ENCODE results near the gene DOCK1.

The DOCK1 gene

GRCh38 chr10:127088908-127089307 is 183.7 kb downstream of the DOCK1 start:
- DNase-seq (ENCODE audit: low read depth), result no peak

- DNase-seq (ENCODE audit: low read depth), result no peak
Observed at GRCh38 chr10:127089446-127089845, 184.2 kb downstream of the DOCK1 start.

DNA sequence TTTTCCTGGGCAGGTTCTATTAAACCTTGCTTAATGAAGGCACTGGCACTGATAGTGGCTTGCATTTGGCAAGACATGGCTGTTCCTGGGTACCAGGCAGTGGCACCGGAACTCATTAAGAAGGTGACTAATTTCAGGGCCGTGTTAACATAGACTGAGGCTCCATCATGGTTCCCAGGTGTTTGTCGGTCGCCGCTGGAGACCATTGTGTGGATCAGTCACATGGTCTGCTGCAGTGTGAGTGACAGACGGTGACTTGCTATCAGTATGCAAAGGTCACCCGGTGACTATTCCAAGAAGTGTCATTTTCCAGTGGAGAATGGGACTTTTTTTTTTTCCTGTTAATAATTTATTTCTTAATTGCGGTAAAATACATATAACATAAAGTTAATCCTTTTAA is 184.9 kb downstream of the DOCK1 start:
- DNase-seq (ENCODE audit: low read depth), result no peak

DNA sequence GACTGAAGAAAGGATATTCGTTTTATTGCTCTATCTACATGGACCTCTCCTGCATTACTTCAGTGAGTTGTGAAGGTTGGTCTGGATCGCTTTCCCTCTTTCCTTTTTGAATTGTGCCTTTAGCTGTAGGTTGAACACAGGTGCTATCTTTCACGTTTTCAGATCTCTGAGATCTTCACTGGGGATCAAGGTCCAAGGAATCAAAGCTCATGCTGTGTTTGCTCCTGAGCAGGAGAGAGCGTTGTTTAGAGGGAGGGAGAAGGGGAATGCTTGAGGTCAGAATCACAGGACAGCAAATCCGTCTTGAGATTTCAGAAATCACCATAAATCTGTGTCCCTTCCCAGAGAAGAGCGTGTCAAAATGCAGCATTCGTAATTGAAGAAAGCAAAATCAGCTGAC is 186.1 kb downstream of the DOCK1 start:
- DNase-seq (ENCODE audit: low read depth), result no peak

DNA sequence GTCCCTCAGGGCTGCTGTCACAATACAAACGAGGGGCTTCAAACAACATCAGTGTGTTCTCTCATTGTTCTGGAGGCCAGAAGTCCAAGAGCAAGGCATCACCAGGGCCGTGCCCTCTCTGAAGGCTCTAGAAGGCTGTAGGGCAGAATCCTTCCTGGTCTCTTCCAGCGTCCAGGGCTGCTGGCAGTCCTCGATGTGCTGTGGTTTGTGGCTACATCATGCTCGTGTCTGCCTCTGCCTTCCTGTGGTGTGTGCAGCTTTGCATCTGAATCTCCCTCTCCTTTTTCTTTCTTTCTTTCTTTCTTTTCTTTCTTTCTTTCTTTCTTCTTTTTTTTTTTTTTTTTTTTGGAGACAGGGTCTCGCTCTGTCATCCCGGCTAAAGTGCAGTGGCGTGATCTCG is 187.7 kb downstream of the DOCK1 start:
- no peak for DNase-seq (ENCODE audit: low read depth)

- DNase-seq (ENCODE audit: low read depth), result no peak
Observed at GRCh38 chr10:127094984-127095383, 189.8 kb downstream of the DOCK1 start.

DNA sequence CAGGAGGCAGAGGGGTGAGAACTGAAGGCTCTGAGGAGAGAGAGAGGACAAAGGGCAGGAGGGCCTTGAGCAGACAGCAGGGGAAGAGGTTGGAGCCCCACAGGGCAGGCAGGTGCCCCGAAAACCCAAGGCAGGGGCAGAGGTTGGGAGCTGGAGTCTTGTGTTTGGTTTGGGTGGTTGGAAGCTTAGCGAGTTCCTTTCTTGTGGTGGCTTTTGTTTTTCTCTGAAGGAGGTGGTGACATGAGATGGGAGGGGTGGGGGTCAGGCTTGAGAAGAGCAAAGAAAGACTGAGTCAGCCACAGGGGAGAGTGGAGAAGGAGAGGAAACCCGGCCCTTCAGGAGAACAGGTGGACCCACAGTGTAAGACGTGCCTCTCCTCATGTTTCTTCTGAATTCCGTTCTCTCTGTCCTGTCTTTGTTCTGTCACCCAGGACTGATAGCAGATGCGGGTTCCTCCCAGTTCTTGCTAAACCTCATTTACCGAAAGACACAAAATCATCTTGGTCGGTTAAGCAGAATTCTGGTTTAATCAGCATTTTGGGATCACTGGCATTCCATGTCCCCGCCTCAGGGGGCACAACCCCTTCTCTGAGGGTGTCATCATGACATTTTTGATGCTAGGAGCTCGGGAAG is 195.9 kb downstream of the DOCK1 start:
- DNase-seq (ENCODE audit: low read depth), result no peak

- no peak for DNase-seq (ENCODE audit: low read depth)
Observed at GRCh38 chr10:127102176-127102575, 196.9 kb downstream of the DOCK1 start.

DNA sequence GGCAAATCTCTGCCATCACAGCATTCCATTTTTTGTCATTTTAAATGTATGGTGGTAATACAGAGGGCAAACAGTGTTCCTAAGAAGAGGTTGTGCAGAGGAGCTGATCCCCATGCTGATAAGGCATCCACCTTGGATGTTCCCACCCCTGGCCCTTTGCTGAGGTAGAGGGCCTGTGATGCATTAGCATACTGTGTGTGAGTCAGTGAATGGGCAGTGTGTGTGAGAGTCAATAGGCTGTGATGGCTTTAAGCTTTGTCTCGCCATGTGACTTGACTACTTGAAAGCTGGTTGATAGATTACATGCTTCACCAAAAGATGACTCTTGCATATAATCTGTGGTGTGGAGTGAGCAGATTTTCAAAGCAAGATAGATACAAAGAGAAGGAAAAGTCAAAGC is 209.9 kb downstream of the DOCK1 start:
- no peak for DNase-seq (ENCODE audit: low read depth)

GRCh38 chr10:127117125-127117524 is 211.9 kb downstream of the DOCK1 start:
- DNase-seq (ENCODE audit: low read depth), result peak; percentile 13

GRCh38 chr10:127118034-127118433 is 212.8 kb downstream of the DOCK1 start:
- DNase-seq (ENCODE audit: low read depth), result no peak

GRCh38 chr10:127119936-127120335 is 214.7 kb downstream of the DOCK1 start:
- DNase-seq (ENCODE audit: low read depth), result no peak

- DNase-seq (ENCODE audit: low read depth), result no peak
Observed at GRCh38 chr10:127122831-127123230, 217.6 kb downstream of the DOCK1 start.

DNA sequence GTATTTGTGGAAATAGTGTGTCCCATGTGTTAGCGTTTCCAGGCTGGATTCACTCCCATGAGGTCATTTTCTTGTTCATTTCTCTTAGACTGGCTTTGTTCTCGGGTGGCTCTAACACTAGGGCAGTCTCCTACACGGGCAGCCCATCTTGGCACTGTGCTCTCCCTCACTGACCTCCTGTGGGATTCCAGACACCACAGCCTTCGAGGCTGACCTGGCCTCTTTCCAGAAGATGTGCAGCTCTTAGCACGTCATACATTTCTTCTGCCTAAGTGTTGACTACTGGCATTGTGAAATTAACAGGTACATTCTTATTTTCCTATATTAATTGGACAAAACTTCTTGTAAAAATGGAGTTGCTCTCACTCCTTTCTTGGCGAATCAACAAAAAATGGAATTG is 218.4 kb downstream of the DOCK1 start:
- no peak for DNase-seq (ENCODE audit: low read depth)

GRCh38 chr10:127125331-127125730 is 220.1 kb downstream of the DOCK1 start:
- DNase-seq (ENCODE audit: low read depth), result no peak

DNA sequence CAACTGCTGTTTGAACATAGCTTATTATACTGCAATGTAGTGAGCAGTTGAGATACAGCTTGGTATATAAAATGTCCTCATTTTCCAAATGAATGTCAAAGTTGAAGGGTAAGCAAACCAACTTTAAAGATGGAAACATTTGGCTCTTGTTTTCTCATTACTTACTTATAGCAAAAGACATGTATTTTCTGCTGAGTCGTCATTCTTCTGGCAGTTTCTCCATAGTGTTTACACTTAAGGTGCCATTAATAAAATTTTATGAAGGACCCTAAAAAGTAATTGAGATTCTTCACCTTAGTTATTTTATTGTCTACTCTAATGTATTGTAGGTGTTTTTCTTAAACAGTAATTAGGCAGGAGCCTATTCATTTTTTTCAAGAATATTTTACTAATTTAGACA is 222.6 kb downstream of the DOCK1 start:
- DNase-seq (ENCODE audit: low read depth), result no peak

DNA sequence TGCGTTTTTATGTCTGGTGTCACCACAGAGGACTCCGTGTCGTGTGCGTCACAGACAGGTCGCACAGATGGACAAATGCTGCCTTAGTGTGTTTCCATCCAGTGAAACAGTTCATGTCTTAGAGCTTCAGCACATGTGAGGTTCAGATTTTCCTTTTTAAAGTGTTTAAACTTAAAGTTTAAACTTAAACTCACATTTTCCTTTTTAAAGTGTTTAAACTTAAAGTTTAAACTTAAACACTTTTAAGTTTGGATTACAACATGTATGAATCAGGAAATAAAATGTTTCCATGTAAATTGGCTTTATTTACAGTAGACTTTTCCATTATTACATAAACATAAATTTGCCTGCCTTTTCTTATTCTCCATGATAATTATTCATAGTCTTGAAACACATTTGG is 223.9 kb downstream of the DOCK1 start:
- DNase-seq (ENCODE audit: low read depth), result no peak

GRCh38 chr10:127132451-127132850 is 227.2 kb downstream of the DOCK1 start:
- DNase-seq (ENCODE audit: low read depth), result no peak

DNA sequence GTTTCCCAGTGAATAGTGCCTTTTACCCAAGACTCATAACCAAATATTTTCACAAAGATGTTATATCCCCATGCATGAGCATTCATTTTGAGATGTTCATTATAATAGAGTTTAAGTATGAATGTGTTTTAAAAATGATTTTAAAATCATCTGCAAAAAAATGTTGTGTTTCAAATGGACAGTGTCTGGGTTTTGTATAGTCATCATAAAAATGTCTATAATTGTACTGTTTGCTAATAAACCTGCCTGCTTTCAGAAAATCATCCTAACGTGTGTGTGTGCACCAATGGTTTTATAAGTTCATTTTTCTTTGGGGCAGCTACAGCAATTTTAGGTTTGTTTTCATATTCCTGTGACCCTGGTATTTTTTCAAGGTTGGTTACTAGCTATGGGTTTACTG is 228.0 kb downstream of the DOCK1 start:
- no peak for DNase-seq (ENCODE audit: low read depth)

GRCh38 chr10:127133672-127134500 is 228.7 kb downstream of the DOCK1 start:
- DNase-seq (ENCODE audit: low read depth), result no peak

DNA sequence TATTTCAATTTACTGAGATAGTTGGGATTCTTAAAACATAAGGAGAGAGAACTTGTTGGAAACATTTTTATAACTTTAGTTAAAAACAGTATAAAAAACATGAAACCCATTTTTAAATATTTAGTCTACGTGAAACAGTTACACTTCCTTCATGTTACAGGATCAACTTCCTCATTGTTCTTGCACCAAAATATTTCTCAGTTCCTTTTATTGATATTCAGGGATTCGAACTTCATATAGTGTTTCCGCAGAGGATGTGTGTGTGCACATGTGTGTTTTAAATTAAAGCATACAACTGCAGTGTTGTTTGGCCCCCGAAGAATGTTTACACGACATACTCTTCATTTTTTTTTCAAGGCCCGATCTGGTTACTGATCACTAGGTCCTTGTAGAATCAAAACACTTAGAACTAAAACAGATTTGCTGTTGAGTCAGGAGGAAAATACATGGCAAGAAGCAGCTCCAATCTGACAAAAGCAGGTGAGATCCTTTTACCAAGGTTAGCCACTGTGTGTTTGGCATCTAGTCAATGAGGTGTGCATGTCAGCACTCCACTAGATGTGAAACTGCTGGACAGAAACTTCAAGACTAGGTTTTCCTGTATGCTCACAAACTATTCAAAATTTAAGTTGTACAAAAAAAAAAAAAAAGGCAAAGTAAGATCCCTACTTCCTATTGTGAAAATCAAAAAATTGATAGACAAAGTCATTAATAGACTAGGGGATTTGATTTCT is 230.8 kb downstream of the DOCK1 start:
- no peak for DNase-seq (ENCODE audit: low read depth)

DNA sequence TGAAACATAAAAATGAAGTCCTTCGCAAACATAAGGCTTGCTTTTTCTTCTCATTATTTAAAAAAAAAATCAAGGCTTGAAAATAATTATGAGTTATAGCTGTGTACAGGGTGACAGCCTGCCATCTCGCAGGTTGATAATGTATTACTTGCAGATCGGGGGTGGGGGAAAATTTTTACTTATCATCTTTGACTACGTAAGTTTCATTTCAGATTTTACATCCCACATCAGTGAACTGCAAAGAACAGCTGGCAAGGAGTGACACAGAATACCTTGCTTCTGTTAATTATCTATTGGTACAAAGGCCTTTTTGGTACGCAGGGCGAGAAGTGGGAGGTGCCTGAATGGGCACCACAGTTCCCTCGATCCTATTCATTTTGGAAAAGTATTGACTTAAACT is 232.2 kb downstream of the DOCK1 start:
- DNase-seq (ENCODE audit: low read depth), result no peak

DNA sequence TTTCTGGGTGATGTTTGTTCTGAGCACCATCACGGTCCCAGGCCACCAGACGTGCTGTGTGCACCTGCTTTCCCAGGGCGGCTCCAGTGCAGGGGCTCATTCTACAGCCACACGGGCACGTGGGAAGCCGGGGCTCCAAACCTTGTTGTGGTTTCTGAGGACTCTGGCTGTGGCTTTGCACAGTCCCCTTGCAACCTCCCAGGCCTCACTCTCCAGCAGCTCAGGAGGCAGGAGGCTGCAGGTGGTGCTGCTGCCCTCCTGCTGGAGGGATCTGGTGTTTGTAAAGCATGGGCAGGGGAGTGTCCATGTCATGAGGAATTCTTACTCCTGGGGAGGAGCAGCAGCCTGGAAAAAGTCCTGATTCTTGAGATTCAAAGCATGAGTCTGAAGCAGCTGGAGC is 236.9 kb downstream of the DOCK1 start:
- no peak for DNase-seq (ENCODE audit: low read depth)
